Loucy (cell line): ENCODE results near the gene MCF2L2.

Source experiments
- EZH2phosphoT487 ChIP-seq: fragments of 200-600 bp; IDR thresholded peaks from 2 replicates; pipeline ENCODE4 v1.6.1; 2018; ENCODE audit warnings: antibody characterized with exemption, mild to moderate bottlenecking, moderate library complexity, borderline replicate concordance
- TF ChIP-seq, protein P1 (sequence below): fragments of 200-600 bp; sonication (generic); conservative IDR thresholded peaks from 2 replicates; pipeline ENCODE4 v1.5.1; 2014; ENCODE audit warnings: mild to moderate bottlenecking, antibody characterized with exemption, low read length

GRCh38 chr3:183212096-183212495 is 216.3 kb downstream of the MCF2L2 start:
- TF ChIP-seq, protein P1, sequence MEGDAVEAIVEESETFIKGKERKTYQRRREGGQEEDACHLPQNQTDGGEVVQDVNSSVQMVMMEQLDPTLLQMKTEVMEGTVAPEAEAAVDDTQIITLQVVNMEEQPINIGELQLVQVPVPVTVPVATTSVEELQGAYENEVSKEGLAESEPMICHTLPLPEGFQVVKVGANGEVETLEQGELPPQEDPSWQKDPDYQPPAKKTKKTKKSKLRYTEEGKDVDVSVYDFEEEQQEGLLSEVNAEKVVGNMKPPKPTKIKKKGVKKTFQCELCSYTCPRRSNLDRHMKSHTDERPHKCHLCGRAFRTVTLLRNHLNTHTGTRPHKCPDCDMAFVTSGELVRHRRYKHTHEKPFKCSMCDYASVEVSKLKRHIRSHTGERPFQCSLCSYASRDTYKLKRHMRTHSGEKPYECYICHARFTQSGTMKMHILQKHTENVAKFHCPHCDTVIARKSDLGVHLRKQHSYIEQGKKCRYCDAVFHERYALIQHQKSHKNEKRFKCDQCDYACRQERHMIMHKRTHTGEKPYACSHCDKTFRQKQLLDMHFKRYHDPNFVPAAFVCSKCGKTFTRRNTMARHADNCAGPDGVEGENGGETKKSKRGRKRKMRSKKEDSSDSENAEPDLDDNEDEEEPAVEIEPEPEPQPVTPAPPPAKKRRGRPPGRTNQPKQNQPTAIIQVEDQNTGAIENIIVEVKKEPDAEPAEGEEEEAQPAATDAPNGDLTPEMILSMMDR = no peak
- no peak for TF ChIP-seq EZH2phosphoT487
